Measurements from ENCODE around the gene OBSCN. TPM values are rescaled to one million over a fixed set of nuclear protein-coding genes. Genes with fewer than 3 reads are reported as not detected.

Gene OBSCN
- total and polyA plus RNA-seq, 2 of the 4 experiments (the other 2 are of a cell fraction), result 4.1 to 9.5 TPM

DNA sequence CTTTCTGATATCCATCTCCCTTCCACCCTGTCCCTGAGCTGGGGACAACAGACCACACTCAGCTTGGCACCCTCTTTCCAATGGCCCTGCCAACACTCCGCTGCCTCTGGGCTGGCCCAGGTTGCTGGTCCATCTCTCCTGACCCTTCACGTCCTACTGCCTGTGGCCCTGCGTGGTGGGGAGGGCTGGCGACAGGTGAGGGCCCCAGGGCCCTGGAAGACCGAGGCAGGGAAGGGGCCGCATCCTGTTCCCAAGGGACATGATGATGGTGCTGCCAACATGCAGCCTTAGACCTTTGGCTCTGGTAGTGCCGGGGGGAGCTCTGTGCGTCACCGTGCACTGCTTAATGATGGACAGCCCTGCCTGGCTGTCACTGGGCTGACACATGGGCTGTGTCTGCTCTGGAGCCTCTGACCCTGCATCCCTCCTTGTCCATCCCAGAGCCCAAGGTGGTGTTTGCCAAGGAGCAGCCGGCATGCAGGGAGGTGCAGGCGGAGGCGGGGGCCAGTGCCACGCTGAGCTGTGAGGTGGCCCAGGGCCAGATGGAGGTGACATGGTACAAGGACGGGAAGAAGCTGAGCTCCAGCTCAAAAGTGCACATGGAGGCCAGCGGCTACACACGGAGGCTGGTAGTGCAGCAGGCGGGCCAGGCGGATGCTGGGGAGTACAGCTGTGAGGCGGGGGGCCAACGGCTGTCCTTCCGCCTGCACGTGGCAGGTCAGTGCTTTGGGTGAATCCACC is 65.2 kb downstream of the OBSCN start:
- peaks cover 29% of the 10 kb centered on the region for H3K36me3 ChIP-seq (ENCODE audit: control insufficient read depth, insufficient read depth, low read length)
- no peak overlapping the region for H3K4me2 ChIP-seq (ENCODE audit: low read depth, low read length)
- H3K14ac ChIP-seq (replicated peaks; ENCODE audit: low read depth, low read length), result no peak overlapping the region
- no peaks in the 10 kb centered on the region for H4K20me1 ChIP-seq (ENCODE audit: insufficient read depth, low read length)
- H3K23ac ChIP-seq (ENCODE audit: low read depth, low read length), result no peak overlapping the region
- ATAC-seq (ENCODE audit: low read depth) (no peak), DNase-seq (no peak)
- H4K8ac ChIP-seq (ENCODE audit: low read depth in 2 of 2, low read length in 2 of 2), result no peak overlapping the region
- WGBS, 2 experiments (ENCODE audit: extremely low coverage in 2 of 2, insufficient read length in 1 of 2), result 100% methylated on average over 9 of the region's 22 CpGs; no CpG with 5 or more reads in 1 of the 2 experiments
- TF ChIP-seq POLR2A (IDR thresholded peaks at IDR 0.05; ENCODE audit: low read depth, low read length), result no peak
- no peak for TF ChIP-seq RCOR1 (IDR thresholded peaks at IDR 0.05; ENCODE audit: insufficient replicate concordance, low read length)
- no peak for TF ChIP-seq MAFK (IDR thresholded peaks at IDR 0.05; ENCODE audit: low read depth, low read length)
- no peak for TF ChIP-seq NFE2L2 (IDR thresholded peaks at IDR 0.05; ENCODE audit: low read depth, low read length)
- TF ChIP-seq CEBPB (IDR thresholded peaks at IDR 0.05; ENCODE audit: low read depth, low read length), result no peak
- no peak for TF ChIP-seq CHD1 (IDR thresholded peaks at IDR 0.05; ENCODE audit: low read depth, low read length)
- TF ChIP-seq, protein P1, sequence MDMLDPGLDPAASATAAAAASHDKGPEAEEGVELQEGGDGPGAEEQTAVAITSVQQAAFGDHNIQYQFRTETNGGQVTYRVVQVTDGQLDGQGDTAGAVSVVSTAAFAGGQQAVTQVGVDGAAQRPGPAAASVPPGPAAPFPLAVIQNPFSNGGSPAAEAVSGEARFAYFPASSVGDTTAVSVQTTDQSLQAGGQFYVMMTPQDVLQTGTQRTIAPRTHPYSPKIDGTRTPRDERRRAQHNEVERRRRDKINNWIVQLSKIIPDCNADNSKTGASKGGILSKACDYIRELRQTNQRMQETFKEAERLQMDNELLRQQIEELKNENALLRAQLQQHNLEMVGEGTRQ (IDR thresholded peaks at IDR 0.05; ENCODE audit: low read depth, low read length), result no peak
- no peak for TF ChIP-seq MXI1 (IDR thresholded peaks at IDR 0.05; ENCODE audit: borderline replicate concordance, low read depth, low read length)
- TF ChIP-seq SMC3 (IDR thresholded peaks at IDR 0.05; ENCODE audit: low read depth, low read length), result no peak
- TF ChIP-seq, protein P2, sequence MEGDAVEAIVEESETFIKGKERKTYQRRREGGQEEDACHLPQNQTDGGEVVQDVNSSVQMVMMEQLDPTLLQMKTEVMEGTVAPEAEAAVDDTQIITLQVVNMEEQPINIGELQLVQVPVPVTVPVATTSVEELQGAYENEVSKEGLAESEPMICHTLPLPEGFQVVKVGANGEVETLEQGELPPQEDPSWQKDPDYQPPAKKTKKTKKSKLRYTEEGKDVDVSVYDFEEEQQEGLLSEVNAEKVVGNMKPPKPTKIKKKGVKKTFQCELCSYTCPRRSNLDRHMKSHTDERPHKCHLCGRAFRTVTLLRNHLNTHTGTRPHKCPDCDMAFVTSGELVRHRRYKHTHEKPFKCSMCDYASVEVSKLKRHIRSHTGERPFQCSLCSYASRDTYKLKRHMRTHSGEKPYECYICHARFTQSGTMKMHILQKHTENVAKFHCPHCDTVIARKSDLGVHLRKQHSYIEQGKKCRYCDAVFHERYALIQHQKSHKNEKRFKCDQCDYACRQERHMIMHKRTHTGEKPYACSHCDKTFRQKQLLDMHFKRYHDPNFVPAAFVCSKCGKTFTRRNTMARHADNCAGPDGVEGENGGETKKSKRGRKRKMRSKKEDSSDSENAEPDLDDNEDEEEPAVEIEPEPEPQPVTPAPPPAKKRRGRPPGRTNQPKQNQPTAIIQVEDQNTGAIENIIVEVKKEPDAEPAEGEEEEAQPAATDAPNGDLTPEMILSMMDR (conservative IDR thresholded peaks at IDR 0.05; ENCODE audit: low read depth, low read length), result no peak
- H3K79me1 ChIP-seq (ENCODE audit: low read depth in 1 of 2, low read length in 2 of 2), result peaks cover 5 to 34% of the 10 kb centered on the region in 2 experiments
- intact Hi-C loops (cut with micrococcal nuclease) (loop anchor here (10.0 kb wide), 1 partner anchor 138 kb away; no protein-coding TSS in a partner anchor), in situ Hi-C loops (cut with MboI; ENCODE audit: low sequenced_read_pairs) (no loop called here), dilution Hi-C loops (cut with HindIII; ENCODE audit: low sequenced_read_pairs, unreplicated experiment) (no loop called here)
- no TSS peak for BruUV-seq (replicated peaks)
- no peak overlapping the region for H3K56ac ChIP-seq (ENCODE audit: extremely low read depth, insufficient read depth, low read length)
- H3K27me3 ChIP-seq (ENCODE audit: control insufficient read depth, insufficient read depth, low read length), result no peaks in the 10 kb centered on the region
- H3K4me3 ChIP-seq (ENCODE audit: insufficient read depth, low read depth, low read length), result no peak overlapping the region
- no peak overlapping the region for H3K27ac ChIP-seq (ENCODE audit: insufficient read depth, low read length)
- H3K9me3 ChIP-seq (ENCODE audit: control insufficient read depth, insufficient read depth, low read length), result no peaks in the 10 kb centered on the region
- no peak overlapping the region for H2BK120ac ChIP-seq (ENCODE audit: low read depth, low read length)
- no peak overlapping the region for H3K9ac ChIP-seq (ENCODE audit: low read depth, low read length)
- no peak overlapping the region for H2AFZ ChIP-seq (replicated peaks; ENCODE audit: low read length, poor library complexity)
- H2BK15ac ChIP-seq (ENCODE audit: low read depth, low read length), result no peak overlapping the region
- H2BK20ac ChIP-seq (ENCODE audit: low read depth, low read length), result no peak overlapping the region
- H3K18ac ChIP-seq (ENCODE audit: low read depth, low read length), result no peak overlapping the region
- CTCF ChIA-PET, result no interaction called here
- H3K4ac ChIP-seq (ENCODE audit: low read depth, low read length), result no peak overlapping the region
- no peak overlapping the region for H2BK5ac ChIP-seq (ENCODE audit: low read depth, low read length, poor library complexity, severe bottlenecking)
- peaks cover 4% of the 10 kb centered on the region; the same call in 1 of the 2 replicates for H3K9me1 ChIP-seq (ENCODE audit: insufficient read depth, low read length)
- POLR2A ChIA-PET (ENCODE audit: unreplicated experiment), result no interaction called here
- H4K5ac ChIP-seq (ENCODE audit: low read depth, low read length), result no peak overlapping the region
- H4K91ac ChIP-seq (ENCODE audit: insufficient read depth, low read depth, low read length), result no peak overlapping the region
- H2AK9ac ChIP-seq (replicated peaks; ENCODE audit: low read depth, low read length, poor library complexity), result peak overlapping the region; percentile 70
- no peak overlapping the region for H2AK5ac ChIP-seq (ENCODE audit: low read depth, low read length)
- peaks cover 12% of the 10 kb centered on the region for H3K4me1 ChIP-seq (ENCODE audit: control insufficient read depth, insufficient read depth, low read length)
